HepG2 (cell line): ENCODE measurements around the gene DPP7. TPM values are rescaled to one million over a fixed set of nuclear protein-coding genes. Genes with fewer than 3 reads are reported as not detected.

Experiments
- ARNT2 ChIP-seq: sonication (generic); formaldehyde crosslinking; IDR thresholded peaks from 2 replicates; pipeline ENCODE4 v1.8.0; 2022; ENCODE audit warnings: mild to moderate bottlenecking, low read depth, missing genetic modification reagents, moderate library complexity
- EP300 ChIP-seq, 3 experiments: sonication (generic) in 1 of 3; formaldehyde crosslinking in 1 of 3; IDR thresholded peaks; 2 replicates each; pipeline versions ENCODE4 v1.5.1 to v1.6.1; 2011 to 2020; ENCODE audit warnings: low read depth in 2 of 3, low read length in 2 of 3, borderline replicate concordance in 1 of 3, improper control_type of control experiment in 1 of 3, mild to moderate bottlenecking in 1 of 3, missing genetic modification reagents in 1 of 3, moderate library complexity in 1 of 3
- FIP1L1 ChIP-seq: fragments of 200-400 bp; formaldehyde crosslinking; IDR thresholded peaks from 2 replicates; pipeline ENCODE4 v1.6.1; 2018; ENCODE audit warnings: low read depth, mild to moderate bottlenecking, low read length, moderate library complexity, borderline replicate concordance; ENCODE audit not compliant: insufficient read depth
- GTF3A ChIP-seq: sonication (generic); formaldehyde crosslinking; conservative IDR thresholded peaks from 2 replicates; pipeline ENCODE4 v1.4.0; 2020; ENCODE audit warnings: mild to moderate bottlenecking, missing genetic modification reagents
- SUZ12 ChIP-seq: fragments of 150-350 bp; IDR thresholded peaks from 2 replicates; pipeline ENCODE4 v1.6.1; 2014; ENCODE audit warnings: low read depth, low read length
- SYNCRIP ChIP-seq: fragments of 200-400 bp; formaldehyde crosslinking; IDR thresholded peaks from 2 replicates; pipeline ENCODE4 v1.6.1; 2018; ENCODE audit warnings: mild to moderate bottlenecking, low read depth, low read length; ENCODE audit not compliant: insufficient read depth
- TRIM24 ChIP-seq: sonication (generic); formaldehyde crosslinking; IDR thresholded peaks from 2 replicates; pipeline ENCODE4 v1.8.0; 2022; ENCODE audit warnings: mild to moderate bottlenecking, missing genetic modification reagents
- UBTF ChIP-seq: sonication (generic); formaldehyde crosslinking; IDR thresholded peaks from 2 replicates; pipeline ENCODE4 v1.4.0; 2020; ENCODE audit warnings: mild to moderate bottlenecking, missing genetic modification reagents
- ZBTB21 ChIP-seq: sonication (generic); formaldehyde crosslinking; IDR thresholded peaks from 2 replicates; pipeline ENCODE4 v1.4.0; 2020; ENCODE audit warnings: missing genetic modification reagents
- ZFX ChIP-seq: sonication (generic); formaldehyde crosslinking; IDR thresholded peaks from 2 replicates; pipeline ENCODE4 v1.4.0; 2020; ENCODE audit warnings: mild to moderate bottlenecking, low read depth, missing genetic modification reagents, moderate library complexity
- ZHX2 ChIP-seq, 2 experiments: sonication (generic) in 1 of 2; formaldehyde crosslinking in 1 of 2; IDR thresholded peaks; 2 replicates each; pipeline versions ENCODE4 v1.6.1 to v1.9.0; 2014 to 2022; ENCODE audit warnings: antibody characterized with exemption in 1 of 2, borderline replicate concordance in 1 of 2, inconsistent platforms in 1 of 2, low read depth in 1 of 2, missing genetic modification reagents in 1 of 2
- ZNF205 ChIP-seq: IDR thresholded peaks from 2 replicates; pipeline ENCODE4 v1.6.1; 2018; ENCODE audit warnings: missing biosample characterization, missing genetic modification reagents
- ZNF414 ChIP-seq: sonication (generic); formaldehyde crosslinking; IDR thresholded peaks from 2 replicates; pipeline ENCODE4 v1.5.0; 2020; ENCODE audit warnings: missing genetic modification reagents
- ZNF546 ChIP-seq: sonication (generic); formaldehyde crosslinking; conservative IDR thresholded peaks from 2 replicates; pipeline ENCODE4 v1.8.1; 2023; ENCODE audit warnings: mild to moderate bottlenecking, missing genetic modification reagents
- ZNF704 ChIP-seq: sonication (generic); formaldehyde crosslinking; IDR thresholded peaks from 2 replicates; pipeline ENCODE4 v1.8.1; 2023; ENCODE audit warnings: mild to moderate bottlenecking, inconsistent platforms, moderate library complexity, missing genetic modification reagents, borderline replicate concordance
- polyA plus RNA-seq, 8 experiments: library from polyadenylated mRNA; depleted of rRNA in 3 of 8; stranded (reverse) in 7 of 8; unstranded in 1 of 8; fragments of >200 nt; fragmentation: Illumina TruSeq in 4 of 8; extraction: Trizol in 4 of 8; gene quantifications; 2 replicates each; pipeline versions ENCODE4 v1.2.1 to v1.2.3, GENCODE V29; 2011 to 2016; ENCODE audit warnings: low read depth in 4 of 8, missing spikeins in 1 of 8, mixed read lengths in 1 of 8; ENCODE audit not compliant: insufficient read depth in 1 of 8
- total RNA-seq, 5 experiments: library from RNA; depleted of rRNA; stranded (reverse); fragments of >200 nt; fragmentation: Illumina TruSeq; extraction: Trizol; gene quantifications; 2 replicates each; pipeline ENCODE4 v1.2.3, GENCODE V29; 2016; ENCODE audit warnings: low read depth in 1 of 5
- TF ChIP-seq, protein P1 (sequence below): IDR thresholded peaks from 2 replicates; pipeline ENCODE4 v1.6.1; 2018; ENCODE audit warnings: missing genetic modification reagents, mild to moderate bottlenecking, missing compliant biosample characterization

DPP7 gene
- total and polyA plus RNA-seq, 2 of the 13 experiments (the other 11 are each of a cell fraction or from before 2014, with no cell fraction given), result 1.2 to 4.5 TPM

DNA sequence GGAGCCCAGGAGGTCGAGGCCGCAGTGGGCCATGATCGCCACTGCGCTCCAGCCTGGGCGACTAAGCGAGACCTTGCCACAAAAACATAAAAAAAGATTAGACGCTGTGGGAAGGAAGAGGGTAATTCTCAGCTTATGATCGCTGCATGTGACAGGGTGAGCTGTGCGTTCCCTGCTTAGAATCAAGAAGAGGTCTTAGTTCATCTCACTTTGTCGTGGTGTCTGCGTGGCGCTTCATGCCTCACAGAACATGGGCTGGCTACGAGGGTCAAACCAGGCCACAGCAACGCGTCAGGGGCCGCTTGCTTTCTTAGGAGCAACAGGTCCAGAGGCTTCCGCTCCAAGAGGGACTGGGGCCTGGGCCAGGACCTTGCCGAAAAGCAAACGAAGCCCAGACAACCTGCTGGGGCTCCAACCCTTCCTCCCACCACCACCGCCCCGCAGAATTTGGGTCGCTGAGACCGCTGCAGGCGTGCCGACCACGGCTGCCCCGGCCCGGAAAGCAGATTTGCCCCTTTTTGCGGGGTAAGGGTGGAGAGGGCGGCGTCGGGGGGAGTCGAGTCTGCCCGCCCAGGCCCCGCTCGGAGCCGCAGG, 14.4 kb upstream of the DPP7 start (continued):
- TF ChIP-seq ZNF546 (CRISPR knock-in tag), result no peak
- no peak for TF ChIP-seq UBTF (CRISPR knock-in tag)
- no peak for TF ChIP-seq ZBTB21 (CRISPR knock-in tag)
- peak; percentile 29; the same call in 1 of the 2 replicates for TF ChIP-seq ZFX (CRISPR knock-in tag)
- no peak for TF ChIP-seq ZNF414
- TF ChIP-seq TRIM24, result no peak
- no peak for TF ChIP-seq ARNT2 (CRISPR knock-in tag)
- TF ChIP-seq SUZ12, result no peak
- TF ChIP-seq ZHX2 (IDR thresholded peaks at IDR 0.05; ENCODE audit: low read depth), result no peak
- TF ChIP-seq ZHX2 (CRISPR knock-in tag; IDR thresholded peaks at IDR 0.05; ENCODE audit: borderline replicate concordance), result no peak
- no peak for TF ChIP-seq GTF3A (CRISPR knock-in tag)
- no peak for TF ChIP-seq FIP1L1
- no peak for TF ChIP-seq SYNCRIP
- TF ChIP-seq ZNF205 (CRISPR knock-in tag), result no peak
- no peak for TF ChIP-seq EP300 (IDR thresholded peaks at IDR 0.05; ENCODE audit: low read depth in 2 of 2, low read length in 2 of 2)
- TF ChIP-seq EP300 (CRISPR knock-in tag; IDR thresholded peaks at IDR 0.05; ENCODE audit: borderline replicate concordance), result no peak
- TF ChIP-seq, protein P1, sequence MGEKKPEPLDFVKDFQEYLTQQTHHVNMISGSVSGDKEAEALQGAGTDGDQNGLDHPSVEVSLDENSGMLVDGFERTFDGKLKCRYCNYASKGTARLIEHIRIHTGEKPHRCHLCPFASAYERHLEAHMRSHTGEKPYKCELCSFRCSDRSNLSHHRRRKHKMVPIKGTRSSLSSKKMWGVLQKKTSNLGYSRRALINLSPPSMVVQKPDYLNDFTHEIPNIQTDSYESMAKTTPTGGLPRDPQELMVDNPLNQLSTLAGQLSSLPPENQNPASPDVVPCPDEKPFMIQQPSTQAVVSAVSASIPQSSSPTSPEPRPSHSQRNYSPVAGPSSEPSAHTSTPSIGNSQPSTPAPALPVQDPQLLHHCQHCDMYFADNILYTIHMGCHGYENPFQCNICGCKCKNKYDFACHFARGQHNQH, result no peak
- no peak for TF ChIP-seq ZNF704 (CRISPR knock-in tag)
